GM18909 (cell line): Measurements from ENCODE around the gene INHBC.

ENCODE experiments used
- ATAC-seq: cut with Tn5 transposase; IDR thresholded peaks from one replicate; pipeline ENCODE4 v1.9.1; 2021; ENCODE audit warnings: mild to moderate bottlenecking; ENCODE audit not compliant: unreplicated experiment, poor library complexity

The INHBC gene

GRCh38 chr12:57452181-57452936 is 17.8 kb downstream of the INHBC start:
- ATAC-seq: no peak

GRCh38 chr12:57452937-57453509 is 18.4 kb downstream of the INHBC start:
- ATAC-seq: no peak

- no peak for ATAC-seq
Measured at GRCh38 chr12:57454213-57454565, 19.6 kb downstream of the INHBC start.

- ATAC-seq: no peak
Measured at GRCh38 chr12:57454566-57455373, 20.2 kb downstream of the INHBC start, which contains the start of gene INHBE. Gene INHBE, plus strand, starts transcription at chr12:57455307. Its CDS starts 230 bp downstream, at chr12:57455537.

GRCh38 chr12:57455374-57456144 is 21.0 kb downstream of the INHBC start:
- ATAC-seq: no peak

- ATAC-seq: peak; percentile 37
Measured at GRCh38 chr12:57456145-57456700, 21.6 kb downstream of the INHBC start.

- ATAC-seq: no peak
Measured at GRCh38 chr12:57456737-57457490, 22.3 kb downstream of the INHBC start.

GRCh38 chr12:57458665-57459054 is 24.1 kb downstream of the INHBC start:
- no peak for ATAC-seq

GRCh38 chr12:57459055-57459749 is 24.6 kb downstream of the INHBC start:
- ATAC-seq: peak; percentile 69

GRCh38 chr12:57459750-57460467 is 25.3 kb downstream of the INHBC start, which contains the start of gene GLI1:
Gene GLI1, plus strand, starts transcription at chr12:57459785. Its CDS starts 3,907 bp downstream, at chr12:57463692.
- ATAC-seq: no peak

- ATAC-seq: no peak
Measured at GRCh38 chr12:57460468-57460784, 25.8 kb downstream of the INHBC start.

- no peak for ATAC-seq
Measured at GRCh38 chr12:57460841-57461275, 26.3 kb downstream of the INHBC start.

- ATAC-seq: no peak
Measured at GRCh38 chr12:57461276-57461916, 26.8 kb downstream of the INHBC start.

GRCh38 chr12:57461917-57462250 is 27.3 kb downstream of the INHBC start:
- ATAC-seq: no peak

GRCh38 chr12:57462251-57462911 is 27.8 kb downstream of the INHBC start:
- peak; percentile 69 for ATAC-seq

GRCh38 chr12:57462912-57463253 is 28.3 kb downstream of the INHBC start:
- ATAC-seq: no peak

GRCh38 chr12:57464569-57464968 is 30.0 kb downstream of the INHBC start:
- ATAC-seq: no peak
